Measurements from ENCODE around the gene UGT2B10. TPM values are rescaled to one million over a fixed set of nuclear protein-coding genes. Genes with fewer than 3 reads are reported as not detected.

Gene UGT2B10
- total and polyA plus RNA-seq, 2 of the 8 experiments (the other 6 are each of a cell fraction or from before 2014, with no cell fraction given): not detected

Small RNA genes lying within 50 kb of the gene (small RNA-seq; reads per million reads assigned to genes)
- gene AC021146.4 (ENCODE audit: insufficient read depth): not detected
- gene AC021146.9 (ENCODE audit: insufficient read depth): not detected

Other genes starting within 250 kb of the UGT2B10 start
- gene UGT2B17, start 239.7 kb upstream of the UGT2B10 start, total RNA-seq (2021; fragmentation: NEBNext Ultra II Directional; extraction: Animal tissue kit (Norgen Biotek cat#: 25700)): not detected in 2 replicates
- gene UGT2B17, start 239.7 kb upstream of the UGT2B10 start, polyA plus RNA-seq (2011; rRNA removed): not detected in 2 replicates
- not detected in 2 replicates for gene UGT2B15, start 145.3 kb upstream of the UGT2B10 start, total RNA-seq (2021; fragmentation: NEBNext Ultra II Directional; extraction: Animal tissue kit (Norgen Biotek cat#: 25700))
- gene UGT2B15, start 145.3 kb upstream of the UGT2B10 start, polyA plus RNA-seq (2011; rRNA removed): not detected in 2 replicates
- gene UGT2A3, start 135.8 kb downstream of the UGT2B10 start, total RNA-seq (2021; fragmentation: NEBNext Ultra II Directional; extraction: Animal tissue kit (Norgen Biotek cat#: 25700)): not detected in 2 replicates
- not detected in 2 replicates for gene UGT2A3, start 135.8 kb downstream of the UGT2B10 start, polyA plus RNA-seq (2011; rRNA removed)

All from H1 (cell line).